ENCODE results near the gene EIF5AL1.
"Not testable (repeated sequence)": the region's sequence is repeated elsewhere in the genome, so short reads cannot be mapped to it uniquely, and the experiment has no call there.

Gene EIF5AL1

DNA sequence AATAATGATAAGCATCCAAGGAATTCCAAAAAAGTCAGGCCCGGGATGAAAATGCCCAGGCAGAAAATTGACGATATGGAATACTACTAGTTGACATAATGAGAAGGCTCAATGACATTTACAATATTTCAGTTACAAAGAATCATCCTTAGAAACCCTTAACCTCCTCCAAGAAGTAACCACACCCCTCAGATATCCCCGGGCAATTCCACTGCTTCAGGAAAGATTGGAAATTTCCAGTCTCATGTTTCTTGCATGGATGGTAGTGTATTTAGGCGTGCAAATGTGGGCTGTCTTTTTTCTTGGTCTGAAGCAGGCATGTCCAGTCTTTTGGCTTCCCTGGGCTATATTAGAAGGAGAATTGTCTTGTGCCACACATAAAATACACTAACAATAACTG, 5.2 kb downstream of the EIF5AL1 start:
- DNase-seq: not testable (repeated sequence)

DNA sequence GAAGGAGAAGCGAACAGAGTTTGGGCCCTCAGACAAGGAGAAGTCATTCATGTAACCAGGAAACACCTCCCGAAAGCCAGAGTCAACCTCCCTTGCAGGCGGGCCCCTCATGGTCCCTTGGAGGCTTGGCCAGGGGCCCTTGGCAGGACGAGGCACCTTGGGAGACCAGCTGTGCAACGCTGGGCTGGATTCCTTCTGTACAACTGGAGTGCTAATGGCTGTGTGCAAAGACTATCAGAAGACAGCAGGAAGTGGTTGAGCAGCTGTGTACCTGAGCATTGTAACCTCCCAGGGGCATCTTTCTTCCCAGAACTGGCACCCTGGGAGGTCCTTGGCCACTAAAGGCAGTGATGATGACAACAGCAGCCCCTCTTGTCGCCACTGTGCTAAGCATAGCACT, 9.4 kb downstream of the EIF5AL1 start:
- DNase-seq: not testable (repeated sequence)

DNA sequence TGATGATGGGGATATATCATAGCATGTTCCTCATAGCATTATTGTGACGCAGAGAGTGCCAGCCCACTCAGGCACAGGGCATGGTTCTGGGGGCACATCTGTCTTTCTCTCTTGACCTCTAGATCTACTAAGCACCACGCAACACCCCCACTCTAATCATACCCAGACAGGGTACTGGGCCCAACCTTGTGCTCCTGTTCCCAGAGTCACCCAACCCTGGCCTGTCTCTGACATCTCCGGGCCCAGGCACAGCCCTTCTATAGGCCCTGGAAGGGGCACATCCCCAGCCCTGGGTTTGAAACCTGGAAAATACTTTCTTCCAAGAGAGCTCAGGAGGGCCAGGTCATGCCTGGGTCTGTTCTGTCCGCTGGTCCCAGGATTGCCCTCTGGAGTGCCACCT, 10.1 kb downstream of the EIF5AL1 start:
- not testable (repeated sequence) for DNase-seq

DNA sequence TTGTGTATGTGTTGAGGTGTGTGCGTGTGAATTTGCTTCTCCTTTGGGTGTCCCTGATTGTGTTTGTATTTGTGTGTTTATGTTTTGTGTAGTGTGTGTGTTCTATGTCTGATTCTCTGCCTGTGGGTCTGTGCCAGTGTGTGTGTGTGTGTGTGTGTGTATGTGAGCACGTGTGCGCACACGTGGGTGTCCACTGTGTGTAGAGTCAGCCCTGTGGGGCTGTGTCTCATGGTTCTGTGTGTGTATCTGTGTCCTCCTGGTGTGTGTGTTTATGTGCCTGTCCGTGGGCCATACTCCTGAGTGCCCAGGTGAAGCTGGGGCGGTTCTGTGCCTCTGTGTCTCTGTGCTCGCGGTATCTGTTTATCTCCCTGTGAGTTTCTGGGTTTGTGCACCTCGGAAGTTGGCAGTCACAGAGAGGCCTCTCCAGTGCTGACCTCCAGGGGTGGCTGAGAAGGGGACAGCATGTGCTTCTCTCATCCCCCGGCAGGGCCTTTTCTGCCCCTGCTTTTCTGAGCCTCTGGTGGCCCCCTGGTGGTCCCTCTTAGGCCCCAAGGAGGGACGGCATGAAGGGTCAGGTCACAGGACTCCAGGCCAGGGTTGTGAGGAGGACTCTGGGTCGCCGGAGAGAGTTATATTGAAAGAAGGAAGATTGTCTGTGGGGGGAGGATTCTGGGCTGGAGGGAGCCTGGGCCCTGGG, 11.0 kb downstream of the EIF5AL1 start:
- DNase-seq: not testable (repeated sequence)

DNA sequence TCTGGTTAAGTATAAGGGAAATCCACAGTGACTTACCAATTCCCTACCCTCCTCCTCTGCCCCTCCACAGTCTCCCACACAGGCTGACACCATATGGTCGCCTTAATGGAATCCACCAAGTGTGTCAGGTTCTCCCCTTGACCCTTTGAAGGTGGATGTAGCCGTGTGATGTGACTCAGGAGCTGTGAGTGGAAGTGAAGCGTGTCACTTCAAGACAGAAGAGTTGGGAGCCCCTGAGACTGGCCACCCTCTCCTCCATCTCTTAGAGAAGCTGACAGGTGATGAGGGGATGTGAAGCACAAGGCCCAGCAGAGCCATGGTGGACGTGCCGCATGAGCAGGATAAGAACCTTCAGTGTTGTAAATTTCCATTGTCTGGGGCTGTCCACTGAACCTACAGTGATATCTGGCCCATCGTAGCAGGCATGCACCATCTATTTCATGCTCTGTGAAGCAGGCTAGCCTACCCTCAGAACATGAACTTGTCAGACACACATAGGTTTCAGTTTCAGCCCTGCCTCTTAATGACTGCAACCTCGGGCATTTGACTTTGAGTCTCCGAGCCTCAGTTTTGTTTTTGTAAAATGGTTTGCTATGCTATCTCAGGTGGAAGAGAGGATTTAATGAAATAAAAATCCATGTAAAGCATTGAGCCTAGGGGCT, 12.8 kb downstream of the EIF5AL1 start:
- not testable (repeated sequence) for DNase-seq

DNA sequence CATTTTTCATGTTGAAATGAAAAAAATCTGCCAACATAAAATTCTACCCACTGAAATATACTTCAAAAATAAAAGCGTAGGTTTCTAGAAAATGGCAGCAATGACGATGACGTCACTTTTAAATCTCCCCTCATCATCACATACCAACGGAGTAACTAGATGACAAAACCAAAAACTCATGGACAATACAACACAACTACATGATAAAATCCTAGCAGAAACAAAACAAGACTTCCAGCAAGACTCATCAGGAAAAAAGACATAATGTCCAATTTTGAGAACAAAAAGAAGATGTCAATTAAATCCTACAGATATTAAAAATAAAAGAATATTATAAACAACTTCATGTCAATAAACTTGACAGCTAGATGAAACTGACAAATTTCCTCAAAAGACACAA, 15.9 kb downstream of the EIF5AL1 start:
- not testable (repeated sequence) for DNase-seq

DNA sequence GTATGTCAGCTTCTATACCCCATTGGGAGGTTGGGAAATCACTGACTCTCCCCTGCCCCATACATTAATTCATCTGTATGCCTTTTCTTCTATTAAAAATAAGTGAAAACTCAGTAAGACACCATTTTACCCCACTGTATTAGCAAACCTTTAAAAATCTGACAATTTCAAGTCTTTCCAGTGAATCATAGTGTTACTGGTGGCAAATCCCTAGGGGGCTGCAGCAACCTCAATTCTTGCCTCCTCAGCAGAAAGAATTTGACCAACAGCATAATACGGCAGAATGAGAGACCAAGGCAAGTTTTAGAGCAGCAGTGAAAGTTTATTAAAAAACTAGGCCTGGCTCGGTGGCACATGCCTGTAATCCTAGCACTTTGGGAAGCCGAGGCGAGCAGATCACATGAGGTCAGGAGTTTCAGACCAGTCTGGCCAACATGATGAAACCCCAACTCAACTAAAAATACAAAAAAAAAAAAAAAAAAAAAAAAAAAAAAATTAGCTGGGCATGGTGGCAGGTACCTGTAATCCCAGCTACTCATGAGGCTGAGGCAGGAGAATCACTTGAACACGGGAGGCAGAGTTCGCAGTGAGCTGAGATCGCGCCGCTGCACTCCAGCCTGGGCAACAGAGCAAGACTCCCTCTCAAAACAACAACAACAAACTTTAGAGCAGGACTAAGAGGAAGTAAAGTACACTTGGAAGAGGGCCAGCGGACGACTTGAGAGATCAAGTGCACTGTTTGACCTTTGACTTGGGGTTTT, 21.0 kb downstream of the EIF5AL1 start:
- DNase-seq: not testable (repeated sequence)

DNA sequence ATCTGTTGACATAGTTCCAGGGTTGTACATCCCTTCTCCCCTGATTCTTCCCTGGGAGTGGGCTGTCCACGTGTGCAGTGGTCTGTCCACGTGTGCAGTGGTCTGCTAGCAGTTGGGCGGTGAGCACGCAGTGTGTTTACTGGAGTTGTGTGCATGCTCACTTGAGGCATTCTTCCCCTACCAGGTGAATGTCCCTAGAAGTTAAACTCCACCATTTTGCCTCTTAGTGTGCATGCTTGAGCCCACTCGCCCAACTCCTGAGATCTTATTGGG, 21.5 kb downstream of the EIF5AL1 start:
- DNase-seq: not testable (repeated sequence)

DNA sequence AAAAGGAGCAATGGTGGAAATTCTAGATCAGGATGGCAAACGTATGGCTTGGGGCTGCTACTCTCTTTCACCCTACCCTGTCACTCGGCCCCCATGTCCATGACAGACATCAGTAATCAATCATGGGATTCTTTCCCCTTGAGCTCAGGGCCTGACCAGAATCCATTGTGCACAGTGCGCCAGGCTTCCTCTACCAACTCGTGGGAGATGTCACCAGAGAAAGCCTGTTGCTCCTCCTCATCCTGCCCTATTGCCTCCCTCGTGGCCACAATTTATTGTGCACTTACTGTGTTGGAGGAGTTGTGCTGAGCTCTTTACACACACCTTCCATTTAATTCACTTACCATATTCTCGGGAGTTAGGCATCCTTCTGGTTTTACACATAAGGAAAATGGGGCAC, 26.0 kb downstream of the EIF5AL1 start:
- DNase-seq: not testable (repeated sequence)

DNA sequence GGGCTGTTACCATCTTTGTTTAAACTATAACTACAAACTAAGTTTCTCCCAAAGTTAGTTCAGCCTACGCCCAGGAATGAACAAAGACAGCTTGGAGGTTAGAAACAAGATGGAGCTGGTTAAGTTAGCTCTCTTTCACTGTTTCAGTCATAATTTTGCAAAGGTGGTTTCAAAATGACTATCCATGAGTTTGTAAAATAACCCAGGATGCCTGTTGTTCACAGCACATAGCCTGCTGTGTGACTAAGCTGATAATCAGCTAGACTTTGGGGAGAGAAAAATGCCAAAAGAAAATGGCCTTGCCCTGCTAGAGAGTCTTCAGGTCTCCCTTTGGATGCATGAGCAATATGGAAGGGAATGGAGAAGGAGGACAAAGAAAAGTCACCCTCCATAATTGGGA, 28.6 kb downstream of the EIF5AL1 start:
- not testable (repeated sequence) for DNase-seq

DNA sequence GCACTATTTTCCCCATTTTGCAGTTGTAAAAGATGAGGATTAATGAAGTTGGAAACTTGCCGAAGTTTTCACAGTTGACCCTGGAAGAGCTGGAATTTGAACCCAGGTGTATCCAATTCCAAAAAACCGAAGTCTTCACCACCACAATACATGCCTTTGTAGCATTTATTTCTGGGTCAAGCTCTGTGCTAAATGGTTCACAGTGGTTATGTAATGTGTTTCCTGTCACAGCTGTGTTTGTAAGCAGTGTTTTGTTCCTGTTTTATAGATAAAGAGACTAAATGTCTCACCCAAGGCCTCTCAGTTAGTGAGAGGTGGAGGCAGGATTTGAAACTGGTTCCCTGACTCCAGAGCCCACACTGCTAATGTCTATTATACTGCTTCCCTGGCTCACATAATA, 30.3 kb downstream of the EIF5AL1 start:
- DNase-seq: no peak

DNA sequence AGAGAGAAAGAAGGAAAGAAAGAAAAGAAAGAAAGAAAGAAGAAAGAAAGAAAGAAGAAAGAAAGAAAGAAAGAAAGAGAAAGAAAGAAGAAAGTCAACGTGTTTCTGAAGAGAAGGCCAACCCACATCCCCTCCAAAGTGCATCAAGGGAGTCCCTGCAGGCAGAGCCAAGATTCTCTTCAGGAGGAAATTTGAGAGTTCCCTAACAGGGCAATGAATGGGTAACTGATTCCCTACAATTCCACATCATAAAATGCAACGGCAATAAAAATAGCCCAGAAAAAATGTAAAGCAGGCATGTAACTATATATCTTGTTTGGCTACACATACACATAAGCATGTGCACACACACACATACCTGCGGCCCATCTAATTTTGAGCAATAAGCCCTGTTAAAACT, 32.1 kb downstream of the EIF5AL1 start:
- not testable (repeated sequence) for DNase-seq

DNA sequence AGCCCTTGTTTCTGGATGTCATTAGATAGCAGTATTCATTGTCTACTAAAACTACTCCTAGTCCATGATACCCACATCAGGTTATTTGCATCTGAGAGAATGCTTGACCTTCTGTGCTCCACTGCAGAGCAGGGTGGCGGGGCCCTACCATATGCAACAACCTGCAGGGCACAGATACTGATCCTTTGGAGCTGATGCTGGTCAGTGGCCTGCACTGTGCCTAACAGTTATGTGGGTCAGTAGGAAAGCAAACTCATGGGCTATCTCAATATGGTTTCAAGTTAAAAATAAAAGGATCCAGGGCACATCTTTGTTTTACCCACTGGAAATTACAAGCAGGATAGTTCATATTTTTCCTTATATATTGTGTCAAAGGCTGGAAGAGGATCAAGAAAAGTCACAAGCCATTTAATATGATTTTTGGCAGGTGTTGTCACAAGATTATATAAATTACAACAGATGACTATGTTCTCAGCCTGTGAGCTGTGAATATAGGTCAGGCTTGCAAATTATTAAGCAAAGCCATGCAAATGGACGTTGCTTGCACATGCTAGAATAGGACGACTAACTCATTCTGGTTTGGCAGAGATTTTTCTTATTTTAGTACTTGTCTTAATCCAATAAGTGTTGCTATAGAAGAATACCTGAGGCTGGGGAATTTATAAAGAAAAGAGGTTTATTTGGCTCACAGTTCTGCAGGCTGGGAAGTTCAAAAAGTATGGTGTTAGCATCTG, 32.8 kb downstream of the EIF5AL1 start:
- not testable (repeated sequence) for DNase-seq

DNA sequence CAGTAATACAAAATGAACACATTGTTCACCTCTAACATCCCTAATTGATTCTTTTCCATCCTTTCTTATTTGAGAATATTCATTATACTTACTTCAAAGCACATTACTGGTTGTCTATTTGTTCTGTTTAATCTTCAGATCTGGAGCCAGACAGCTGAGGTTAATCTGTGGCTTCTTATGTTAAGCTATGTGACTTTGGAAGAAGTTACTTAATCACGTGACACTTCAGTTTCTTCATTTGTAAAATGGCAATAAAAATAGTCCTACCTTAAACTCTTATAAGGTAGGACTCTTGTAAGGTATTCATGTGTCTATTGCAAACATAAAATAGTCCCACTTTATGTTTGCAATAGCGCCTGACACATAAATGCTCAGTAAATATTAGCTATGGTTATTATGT, 34.8 kb downstream of the EIF5AL1 start:
- DNase-seq: not testable (repeated sequence)

DNA sequence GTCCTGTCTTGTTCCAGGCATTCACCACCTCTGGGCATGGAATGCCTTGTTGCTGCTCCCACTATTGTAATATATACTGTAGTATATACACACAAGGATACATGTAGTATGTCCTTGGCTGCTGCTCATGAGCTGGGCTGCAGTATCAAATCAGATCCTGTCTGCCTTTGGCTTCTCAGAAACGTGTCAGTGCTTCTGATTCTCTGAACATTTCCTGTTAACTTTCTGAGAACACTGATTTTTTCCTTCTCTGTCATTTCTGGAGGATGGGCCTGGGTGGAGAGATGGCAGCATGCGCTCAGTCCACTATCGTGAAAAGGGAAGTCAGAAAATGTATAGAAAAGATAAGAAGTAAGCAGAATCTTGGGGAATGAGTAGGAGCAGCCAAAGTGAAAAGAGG, 35.6 kb downstream of the EIF5AL1 start:
- DNase-seq: no peak

DNA sequence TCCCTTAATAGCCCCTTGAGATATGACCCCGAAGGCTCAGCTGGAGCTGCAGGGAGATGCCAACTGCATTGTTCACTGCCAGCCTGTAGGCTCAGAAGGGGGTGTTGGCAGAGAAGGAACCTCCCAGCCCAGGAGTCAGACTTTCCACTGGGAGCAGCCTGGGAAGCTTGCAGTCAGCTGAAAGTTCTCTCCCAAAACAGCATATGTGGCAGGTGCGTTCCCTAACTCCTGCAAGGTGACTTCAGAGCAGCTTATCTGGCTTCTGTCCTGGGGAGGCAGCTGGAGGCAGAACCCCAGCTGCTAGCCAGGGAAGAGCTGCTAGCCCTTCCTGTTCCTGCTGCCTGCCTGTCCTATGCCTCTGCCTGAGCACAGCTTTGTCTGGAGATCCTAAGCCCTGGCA, 39.8 kb downstream of the EIF5AL1 start:
- DNase-seq: no peak

DNA sequence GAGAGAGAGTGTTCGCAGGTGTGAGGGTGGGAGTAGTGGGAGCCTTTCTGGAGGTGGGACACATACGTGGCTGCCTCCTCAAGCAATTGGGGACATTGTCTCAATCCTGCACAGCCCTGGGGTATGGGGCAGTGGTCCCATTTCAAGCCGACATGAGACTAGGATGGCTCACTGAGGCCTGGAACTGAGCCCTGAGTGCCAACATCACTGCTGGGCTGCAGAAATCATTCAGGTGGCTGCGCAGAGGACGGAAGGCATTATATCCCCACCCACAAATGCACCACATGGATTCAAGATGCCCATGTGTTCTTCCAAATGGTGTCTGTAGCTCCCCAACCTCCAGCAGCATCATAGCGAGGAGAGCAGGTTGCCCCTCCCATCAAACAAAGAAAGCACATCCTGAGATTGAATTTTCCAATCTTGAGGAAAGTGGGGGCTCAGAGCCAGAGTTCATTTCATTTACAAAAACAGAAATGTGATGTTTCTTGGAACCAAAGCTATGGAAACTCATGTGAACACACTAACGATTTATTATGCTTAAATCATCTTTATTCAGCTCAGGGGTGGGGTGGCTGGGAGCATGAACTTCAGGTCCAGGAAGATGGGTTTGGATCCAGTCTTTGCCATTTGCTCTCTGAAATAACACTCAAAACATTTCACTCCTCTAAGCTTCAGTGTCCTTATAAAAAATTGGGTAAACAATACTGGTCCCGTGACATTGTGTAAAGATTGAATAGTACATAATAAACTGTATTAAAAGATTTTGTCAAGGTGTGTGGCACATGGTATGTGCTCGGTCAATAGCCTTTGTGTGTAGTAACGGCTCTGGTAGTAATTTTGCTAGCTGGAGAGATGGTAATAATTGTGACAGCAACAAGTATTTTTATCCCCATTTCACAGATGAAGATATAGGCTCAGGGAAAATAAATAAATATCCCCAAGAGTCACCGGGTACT, 43.3 kb downstream of the EIF5AL1 start:
- no peak for DNase-seq

DNA sequence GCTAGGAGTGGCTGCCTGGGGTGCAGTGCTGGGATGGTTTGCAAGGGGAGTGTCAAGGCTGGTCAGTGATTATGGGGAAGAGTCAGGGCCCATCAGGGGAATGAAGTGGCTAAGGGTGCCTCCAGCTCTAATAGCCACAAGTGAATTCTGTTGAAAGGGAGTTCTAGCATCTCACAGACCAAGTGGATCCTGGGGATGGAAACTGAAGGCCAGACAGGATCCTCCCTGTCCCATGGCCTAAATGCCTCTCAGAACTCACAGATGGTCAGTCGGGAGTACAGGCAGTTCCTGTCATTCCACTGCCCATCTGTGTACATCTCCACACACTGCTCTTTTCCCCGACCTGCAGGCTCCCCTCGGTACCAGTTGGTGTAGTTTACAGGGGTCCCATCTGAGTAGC, 44.6 kb downstream of the EIF5AL1 start:
- DNase-seq: not testable (repeated sequence)

DNA sequence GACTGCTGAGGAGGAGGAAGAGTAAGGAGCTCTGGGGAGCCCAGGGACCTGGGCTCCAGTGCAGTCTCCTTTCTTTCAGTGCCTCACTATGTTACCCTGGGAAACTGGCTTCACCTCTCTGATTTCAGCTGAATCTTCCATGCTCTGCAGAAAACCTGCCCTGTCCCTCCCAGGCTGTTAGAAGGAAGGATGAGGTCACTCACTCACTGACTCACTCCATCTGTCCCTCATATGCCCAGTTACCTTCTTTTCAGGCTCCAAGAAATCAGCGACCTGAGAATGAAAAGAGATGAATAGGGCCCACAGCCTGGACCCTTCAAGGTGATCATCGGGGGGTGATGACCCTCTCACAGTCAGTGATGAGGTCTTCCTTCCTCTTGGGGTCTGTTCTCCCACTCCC, 47.4 kb downstream of the EIF5AL1 start:
- no peak for DNase-seq

DNA sequence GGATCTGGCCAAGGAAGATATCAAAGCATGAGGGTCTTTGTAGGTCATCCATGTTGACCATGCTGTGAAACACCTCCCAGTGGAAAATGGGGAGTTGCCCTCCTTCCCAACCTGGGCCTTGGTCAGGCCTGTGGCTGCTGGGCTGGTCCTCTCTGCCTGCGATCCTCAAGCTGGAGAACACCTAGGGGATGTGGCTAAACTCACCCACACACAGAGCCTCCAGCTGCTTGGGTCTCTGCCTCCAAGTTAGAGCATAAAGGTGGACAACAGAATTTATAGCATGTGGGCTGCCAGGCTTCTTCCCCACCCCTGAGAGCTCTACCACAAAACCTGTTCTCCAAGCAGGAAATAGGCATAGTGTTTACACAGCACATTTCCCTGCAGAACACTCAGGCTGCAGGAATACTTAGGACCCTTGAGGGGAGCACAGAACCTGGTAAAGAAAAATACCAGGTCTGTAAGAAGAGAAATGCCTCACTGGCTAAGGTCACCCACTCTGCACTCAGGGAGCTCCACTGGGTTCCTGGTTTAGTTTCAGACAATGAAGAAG, 47.9 kb downstream of the EIF5AL1 start, which contains the start of gene SFTPA2:
TSS of gene SFTPA2 (minus strand) at position 248 of the 550 bp plus-strand sequence. CDS start 924 bp downstream, outside the sequence.
- DNase-seq: no peak

DNA sequence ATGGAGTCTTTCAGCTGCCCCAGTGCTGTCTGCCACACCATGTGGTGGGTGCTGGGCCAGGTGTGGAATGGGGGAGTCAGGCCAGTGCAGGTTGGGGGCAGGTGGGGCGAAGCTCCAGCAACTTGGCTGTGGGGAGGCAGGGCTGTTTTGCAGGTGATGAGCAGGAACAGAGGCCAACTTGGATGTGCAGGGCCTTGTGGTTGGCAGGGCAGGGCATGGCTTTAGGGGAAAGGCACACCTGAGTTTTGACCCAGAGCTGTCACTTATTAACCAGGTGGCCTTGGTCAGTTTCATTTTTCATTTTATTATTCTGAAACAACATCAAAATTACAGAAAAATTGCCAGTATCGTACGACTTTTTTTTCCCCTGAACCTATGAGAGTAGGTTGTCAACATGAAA, 48.9 kb downstream of the EIF5AL1 start:
- no peak for DNase-seq

Measured in NCI-H187 (cell line).